NCI-H1092 (cell line): ENCODE results near the gene IST1.
"Not testable (repeated sequence)": the region's sequence is repeated elsewhere in the genome, so short reads cannot be mapped to it uniquely, and the experiment has no call there.

ENCODE experiments used
- DNase-seq: peaks from one replicate; lab custom pipeline; 2025; lab: John Stamatoyannopoulos, UW

The IST1 gene

DNA sequence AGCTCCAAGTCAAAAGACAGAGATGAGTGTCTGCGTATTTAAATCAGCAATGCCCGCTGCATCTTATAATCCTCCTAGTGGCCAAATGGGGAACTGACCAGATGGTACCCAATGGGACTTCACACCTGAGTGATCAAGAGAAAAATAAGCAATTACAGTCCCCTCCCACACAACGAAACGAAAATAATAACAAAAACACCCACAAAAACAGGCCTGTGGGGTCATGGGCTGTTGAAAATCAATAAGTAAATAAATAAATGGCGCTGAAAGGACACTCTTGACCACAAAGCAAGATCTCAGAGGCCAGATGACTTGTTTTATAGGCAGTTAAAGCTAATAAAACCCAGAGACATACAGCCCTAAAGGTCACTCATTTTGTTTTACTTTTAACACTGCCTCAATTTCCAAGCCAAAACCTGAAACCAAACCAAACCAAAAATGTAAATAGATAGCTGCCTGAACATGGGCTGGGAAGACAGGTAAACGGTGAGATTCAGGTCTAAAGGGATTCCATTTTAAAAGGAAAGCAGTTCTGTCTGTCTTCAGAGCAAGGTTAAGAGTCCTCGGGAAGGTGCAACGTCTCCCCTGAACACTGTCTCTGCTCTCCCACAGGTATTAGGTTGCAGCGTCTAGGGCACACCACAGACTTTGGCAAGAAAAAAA, 12.7 kb upstream of the IST1 start:
- DNase-seq = peak; percentile 79

DNA sequence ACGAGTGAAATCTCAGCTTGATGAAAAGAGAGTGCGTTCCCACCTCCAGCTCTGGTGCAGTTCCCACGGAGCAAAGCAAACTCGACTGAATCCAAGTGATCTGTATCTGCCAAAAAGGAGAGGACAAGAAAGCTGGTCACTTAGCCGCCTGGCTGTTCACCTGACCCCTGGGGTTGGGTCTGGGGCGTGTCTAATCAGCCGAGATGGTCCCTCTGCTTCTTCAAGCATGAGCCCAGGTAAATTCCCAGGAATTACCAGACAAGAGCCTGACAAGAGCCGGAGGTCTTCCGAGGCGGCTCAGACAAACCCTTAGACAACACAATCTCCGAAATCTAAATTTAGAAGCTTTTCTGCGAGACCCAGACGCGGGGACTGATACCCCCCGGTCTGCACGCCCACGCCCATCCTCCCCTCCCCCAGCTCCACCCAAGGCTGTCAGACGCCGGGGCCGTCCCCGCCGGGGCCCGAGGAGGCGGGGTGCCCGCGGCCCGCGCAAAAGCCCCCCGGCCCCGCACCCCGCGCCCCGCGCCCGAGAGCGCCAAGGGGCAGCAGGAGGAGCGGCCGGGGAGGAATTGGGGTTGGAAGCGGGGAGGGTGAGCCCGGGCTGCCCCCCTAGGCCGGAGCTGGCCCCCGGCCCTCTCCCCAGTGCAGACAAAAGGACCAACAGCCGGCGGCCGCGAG, 12.0 kb upstream of the IST1 start:
- DNase-seq = no peak

DNA sequence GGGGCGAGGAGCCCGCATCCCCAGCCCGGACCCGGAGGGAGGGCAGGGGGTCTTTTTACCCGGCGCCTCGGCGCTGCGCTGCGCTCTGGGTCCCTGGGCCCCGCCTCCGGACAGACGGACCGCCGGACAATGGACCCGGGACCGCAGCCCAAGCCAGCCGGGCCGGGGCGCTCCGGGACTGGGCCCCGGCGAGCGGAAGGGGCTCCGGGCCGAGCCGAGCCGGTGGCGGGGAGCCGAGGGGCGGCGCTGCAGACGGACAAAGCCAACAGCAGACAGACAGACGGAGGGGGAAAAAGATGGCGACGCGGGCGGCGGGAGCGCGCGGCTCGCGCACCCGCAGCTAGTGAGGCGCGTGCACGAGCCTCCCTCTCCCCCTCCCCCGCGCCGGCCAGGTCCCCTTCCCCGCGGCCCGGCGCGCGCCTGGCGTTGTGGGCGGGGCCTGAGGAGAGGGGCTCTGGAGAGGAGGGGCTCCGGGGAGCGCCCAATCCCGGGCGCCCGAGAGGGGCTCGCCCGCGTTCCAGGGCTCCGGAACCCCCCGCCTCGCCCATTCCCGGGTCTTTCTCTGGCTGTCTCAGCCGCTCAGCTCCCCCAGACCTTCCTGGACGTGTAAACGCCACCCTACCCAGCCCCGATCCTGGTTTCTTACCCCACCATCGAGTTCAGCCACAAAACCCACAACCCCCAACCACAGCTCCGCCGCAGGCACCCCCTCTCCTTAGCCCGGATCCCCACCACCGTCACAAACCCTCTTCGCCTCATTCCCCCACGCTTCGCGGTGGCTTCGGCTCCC, 11.3 kb upstream of the IST1 start, which contains the start of gene ZNF821:
Gene ZNF821 (minus strand): TSS at position 334 of the 790 bp plus-strand sequence. CDS start 4,236 bp downstream, outside the sequence.
- DNase-seq = peak; percentile 89

DNA sequence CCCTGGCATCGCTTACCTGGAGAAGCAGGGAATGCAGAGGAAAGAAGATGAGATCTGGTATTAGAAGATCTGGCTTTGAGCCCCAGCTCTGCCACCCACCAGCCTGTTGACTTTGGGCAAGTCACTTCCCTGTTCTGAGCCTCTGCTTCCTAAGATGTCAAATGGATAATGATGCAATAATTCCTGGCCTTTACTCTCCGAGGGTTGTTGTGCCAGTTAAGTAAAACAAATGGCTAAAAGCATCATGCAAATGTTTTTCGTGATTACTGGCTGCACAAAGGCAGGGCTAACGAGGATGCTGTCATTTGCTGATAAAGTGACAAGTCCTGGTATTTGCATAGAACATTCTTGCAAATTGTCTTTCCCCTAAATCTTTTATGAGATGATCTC, 10.1 kb upstream of the IST1 start:
- DNase-seq = no peak

DNA sequence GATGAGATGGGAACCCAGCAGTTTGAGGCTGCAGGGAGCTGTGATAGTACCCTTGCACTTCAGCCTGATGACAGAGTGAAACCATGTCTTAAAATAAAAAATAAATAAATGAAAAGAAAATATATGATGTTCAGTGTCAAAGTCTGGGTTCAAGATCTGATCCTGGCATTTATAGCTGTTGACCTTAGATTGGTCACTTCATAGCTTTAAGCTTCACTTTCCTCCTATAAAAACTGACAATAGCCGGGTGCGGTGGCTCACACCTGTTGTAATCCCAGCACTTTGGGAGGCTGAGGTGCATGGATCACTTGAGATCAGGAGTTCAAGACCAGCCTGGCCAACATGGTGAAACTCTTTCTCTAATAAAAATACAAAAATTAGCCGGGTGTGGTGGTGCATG, 6.2 kb upstream of the IST1 start:
- no peak for DNase-seq

DNA sequence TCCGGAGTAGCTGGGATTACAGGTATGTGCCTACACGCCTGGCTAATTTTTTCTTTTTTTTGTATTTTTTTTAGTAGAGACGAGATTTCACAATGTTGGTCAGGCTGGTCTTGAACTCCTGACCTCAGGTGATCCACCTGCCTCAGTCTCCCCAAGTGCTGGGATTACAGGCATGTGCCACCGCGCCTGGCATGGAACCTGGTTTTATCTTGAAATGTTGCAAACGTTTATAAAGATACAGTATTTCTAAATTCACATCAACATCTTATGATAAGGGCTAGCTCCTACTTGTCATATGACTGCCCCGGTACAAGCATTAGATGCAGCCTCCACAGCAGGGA, 1.5 kb upstream of the IST1 start:
- no peak for DNase-seq

DNA sequence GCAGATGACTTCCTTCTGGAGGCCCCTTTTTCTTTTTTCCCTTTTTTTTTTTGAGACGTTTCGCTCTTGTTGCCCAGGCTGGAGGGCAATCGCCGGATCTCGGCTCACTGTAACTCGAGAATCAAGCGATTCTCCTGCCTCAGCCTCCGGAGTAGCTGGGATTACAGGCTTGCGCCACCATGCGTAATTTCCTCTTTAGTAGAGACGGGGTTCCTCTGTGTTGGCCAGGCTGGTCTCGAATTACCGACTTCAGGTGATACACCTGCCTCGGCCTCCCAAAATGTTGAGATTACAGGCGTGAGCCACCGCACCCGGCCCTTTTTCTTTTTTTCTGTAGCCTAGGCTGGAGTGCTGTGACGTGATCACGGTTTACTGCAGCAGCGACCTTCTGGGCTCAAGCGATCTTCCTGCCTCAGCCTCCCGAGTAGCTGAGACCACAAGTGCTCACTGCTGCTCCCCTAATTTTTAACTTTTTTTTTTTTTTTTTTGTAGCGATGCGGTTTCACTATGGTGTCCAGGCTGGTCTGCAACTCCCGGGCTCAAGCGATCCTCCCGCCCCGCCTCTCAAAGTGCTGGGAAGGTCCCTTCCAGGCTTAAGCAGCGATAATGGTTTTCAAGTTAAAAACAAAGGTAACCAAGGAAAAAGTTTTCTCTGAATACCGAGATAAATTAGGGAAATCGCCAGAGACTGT, 956 bp upstream of the IST1 start:
- peak; percentile 25 for DNase-seq

DNA sequence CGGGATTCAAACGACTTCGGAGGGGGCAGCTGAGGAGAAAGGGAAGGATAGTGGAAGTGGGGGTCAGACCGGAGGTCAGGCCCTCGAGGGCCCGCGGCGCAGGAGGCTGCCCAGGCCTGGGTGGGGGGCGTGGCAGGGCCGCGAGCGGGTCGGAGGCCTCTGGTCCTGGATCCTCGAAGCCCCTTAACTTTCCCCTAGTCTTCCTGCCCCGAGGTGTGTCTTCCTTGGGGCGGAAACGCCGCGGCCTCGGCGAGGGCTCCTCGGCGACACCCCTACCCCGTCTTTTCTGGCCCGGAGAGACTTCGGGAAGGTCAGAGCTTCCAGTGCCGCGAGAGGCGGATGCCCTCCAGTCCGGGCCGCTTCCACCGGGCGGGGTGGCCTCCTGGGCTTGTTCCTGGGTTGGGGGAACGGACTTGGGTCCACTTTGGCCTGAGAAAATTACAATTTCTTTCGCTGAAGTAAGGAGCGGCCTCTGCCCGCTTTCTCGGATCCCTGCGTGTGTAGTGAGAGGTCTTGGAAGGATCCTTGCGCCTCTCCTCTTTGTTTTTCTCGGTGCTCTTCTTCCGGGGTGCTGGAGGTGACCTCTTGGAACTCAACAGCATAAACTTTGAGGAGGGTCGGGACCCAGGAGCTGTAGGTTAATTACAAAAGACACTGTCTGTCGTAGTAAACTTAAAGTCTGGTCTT, 491 bp downstream of the IST1 start:
- no peak for DNase-seq

DNA sequence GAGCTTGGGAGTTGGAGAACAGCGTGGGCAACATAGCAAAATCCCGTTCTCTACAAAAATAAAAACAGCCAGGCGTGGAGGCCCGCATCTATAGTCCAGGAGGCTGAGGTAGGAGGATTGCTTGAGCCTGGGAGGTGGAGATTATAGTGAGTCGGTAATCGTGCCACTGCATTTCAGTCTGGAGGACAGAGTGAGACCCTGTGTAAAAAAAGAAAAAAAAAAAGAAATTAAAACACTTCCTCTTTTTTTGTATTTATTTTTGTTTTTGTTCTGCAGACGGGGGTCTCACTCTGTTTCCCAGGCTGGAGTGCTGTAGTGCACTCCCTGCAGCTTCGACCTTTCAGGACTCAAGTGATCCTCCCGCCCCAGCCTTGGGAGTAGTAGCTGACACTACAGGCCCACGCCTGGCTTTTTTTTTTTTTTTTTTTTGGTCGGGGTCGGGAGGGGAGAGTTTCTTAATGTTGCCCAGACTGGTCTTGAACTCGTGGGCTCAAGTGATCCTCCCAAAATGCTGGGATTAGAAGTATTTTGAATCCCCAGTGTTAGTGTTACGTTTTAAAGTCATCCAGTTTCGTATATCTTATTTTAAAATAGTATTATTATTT, 1.5 kb downstream of the IST1 start:
- DNase-seq = no peak

DNA sequence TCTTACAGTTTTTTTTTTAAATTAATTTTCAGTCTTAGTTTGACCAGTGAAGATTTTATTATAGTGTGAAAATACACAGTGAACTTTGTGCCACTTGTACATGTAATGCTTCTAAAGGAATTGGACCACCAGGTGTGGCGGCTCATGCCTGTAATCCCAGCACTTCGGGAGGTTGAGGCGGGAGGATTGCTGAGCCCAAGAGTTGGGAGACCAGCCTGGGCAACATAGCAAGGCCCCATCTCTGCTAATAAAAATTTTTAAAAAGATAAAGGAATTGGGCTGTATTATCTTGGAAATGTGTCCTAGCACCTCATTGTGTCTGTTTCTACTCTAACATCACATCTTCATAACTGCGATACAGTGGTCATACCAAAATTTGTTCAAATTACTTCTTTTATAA, 3.8 kb downstream of the IST1 start:
- DNase-seq = no peak

DNA sequence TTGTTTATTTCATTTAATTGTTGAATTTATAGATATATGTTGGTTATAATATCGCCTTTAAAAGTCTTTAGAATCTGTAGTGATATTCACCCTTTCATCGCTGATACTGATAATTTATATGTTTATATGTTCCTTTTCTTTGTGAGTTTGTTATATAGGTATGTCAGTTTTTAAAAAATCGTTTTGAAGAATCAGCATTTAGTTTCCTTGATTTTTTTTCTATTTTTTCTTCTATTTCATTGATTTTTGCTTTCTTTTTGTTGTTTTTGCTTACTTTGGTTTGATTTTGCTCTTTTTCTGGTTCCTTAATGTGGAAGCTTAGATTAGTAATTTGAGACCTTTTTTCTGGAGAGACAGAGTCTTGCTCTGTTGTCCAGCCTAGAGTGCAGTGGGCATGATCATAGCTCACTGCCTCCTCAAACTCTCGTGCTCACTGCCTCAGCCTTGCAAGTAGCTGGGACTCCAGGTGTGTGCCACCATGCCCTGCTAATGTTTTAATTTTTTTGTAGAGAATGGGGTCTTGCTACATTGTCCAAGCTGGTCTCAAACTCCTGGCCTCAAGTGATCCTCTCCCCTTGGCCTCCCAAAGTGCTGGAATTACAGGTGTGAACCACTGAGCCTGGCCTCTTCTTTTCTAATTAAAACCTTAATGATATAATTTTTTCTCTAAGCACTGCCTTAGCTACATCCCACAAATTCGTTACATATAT, 7.5 kb downstream of the IST1 start:
- DNase-seq = no peak

DNA sequence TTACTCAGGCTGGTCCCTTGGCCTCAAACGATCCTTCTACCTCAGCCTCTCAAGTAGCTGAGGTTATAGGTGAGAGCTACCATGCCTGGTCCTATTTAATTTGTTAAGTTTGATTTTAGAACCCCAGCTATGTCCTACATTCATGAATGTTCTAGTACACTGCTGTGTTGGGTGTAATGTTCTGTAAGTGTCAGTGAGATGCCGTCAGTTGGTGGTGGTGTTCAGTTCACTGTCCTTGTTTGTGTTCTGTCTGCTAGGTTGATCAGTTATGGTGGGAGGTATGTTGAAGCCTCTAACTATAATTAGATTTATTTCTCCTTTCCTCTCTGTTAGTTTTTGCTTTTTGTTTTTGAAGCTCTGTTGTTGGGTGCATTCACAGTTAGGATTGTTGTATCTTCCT, 8.3 kb downstream of the IST1 start:
- no peak for DNase-seq

DNA sequence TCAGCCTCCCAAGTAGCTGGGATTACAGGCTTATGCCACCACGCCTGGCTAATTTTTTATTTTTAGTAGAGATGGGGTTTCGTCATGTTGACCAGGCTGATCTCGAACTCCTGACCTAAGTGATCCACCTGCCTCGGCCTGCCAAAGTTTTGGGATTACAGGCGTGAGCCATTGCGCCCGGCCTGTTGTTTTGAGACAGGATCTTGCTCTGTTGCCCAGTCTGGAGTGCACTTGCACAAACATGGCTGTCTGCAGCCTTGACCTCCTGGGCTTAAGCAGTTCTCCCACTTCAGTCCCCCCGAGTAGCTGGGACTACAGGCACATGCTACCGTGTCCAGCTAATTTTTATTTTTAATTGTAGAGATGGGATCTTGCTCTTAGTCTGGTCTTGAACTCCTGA, 8.9 kb downstream of the IST1 start:
- no peak for DNase-seq

DNA sequence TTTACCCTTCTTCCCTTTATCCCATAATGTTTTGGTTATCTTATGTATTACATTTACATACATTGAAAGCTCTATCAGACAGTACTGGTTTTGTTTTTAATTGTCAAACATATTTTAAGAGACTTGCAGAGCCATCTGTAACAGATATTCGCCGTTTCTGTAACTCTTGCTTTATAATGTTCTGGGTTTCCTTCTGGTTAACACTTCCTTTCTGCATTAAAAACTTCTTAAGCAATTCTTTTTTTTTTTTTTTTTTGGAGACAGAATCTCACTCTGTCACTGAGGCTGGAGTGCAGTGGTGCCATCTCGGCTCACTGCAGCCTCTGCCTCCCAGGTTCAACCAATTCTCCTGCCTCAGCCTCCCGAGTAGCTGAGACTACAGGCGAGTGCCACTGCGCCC, 10.4 kb downstream of the IST1 start:
- DNase-seq = not testable (repeated sequence)

DNA sequence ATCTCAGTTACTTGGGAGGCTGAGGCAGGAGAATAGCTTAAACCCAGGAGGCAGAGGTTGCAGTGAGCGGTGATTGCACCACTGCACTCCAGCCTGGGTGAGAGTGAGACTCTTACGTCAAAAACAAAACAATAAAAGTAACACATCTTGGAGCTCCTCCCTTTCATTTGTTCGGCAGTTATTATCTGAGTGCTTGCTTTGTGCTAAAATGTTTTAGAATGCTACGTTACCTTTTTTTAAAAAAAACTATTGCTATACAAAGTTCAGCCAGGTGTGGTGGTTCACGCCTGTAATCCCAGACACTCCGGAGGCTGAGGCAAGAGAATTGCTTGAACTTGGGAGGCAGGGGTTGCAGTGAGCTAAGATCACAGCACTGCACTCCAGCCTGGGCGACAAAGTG, 15.8 kb downstream of the IST1 start:
- DNase-seq = no peak

DNA sequence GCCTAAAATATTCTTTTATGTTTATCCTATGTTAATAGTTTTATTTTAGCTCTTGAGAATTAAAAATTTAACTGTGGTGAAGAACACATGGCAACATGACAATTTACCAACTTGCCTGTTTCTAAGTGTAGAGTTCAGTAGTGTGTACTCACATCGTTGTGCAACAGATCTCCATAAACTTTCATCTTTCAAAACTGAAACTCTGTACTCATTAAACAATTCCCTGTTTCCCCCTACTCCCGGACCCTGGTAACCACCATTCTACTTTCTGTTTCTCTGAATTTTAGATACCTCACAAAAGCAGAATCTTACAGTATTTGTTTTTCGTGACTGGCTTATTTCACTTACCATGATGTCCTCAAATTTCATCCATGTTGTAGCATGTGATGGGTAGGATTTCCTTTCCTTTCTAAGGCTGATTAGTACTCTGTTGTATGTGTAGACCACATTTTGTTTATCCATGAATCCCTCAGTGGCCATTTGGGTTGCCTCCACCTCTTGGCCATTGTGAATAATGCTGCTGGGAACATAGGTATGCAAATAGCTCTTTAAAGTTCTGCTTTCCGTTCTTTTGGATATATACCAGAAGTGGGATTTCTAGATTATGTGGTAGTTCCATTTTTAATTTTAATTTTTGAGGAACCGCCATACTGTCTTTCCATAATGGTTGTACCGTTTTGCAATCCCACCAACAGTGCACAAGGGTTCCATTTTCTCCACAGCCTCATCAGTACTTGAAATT, 17.4 kb downstream of the IST1 start:
- DNase-seq = no peak

DNA sequence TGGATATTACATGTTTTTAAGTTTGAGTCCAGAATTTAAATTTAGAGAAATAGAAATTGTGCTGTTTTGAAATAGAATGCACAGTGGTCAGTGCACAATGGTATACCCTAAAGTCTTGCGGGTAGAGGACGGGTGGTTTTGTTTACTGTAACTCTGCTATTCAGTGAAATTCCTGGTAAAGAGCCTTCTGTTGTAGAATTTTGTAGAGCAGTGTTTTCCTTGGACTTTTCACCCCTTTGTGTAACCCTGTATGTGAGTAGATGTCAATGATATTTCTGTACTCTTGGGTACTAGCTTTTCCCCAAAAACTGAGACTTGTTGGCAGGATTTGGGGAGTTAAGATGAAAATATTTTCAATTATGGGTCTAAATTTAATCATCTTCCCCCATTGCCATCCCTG, 19.5 kb downstream of the IST1 start:
- DNase-seq = no peak

DNA sequence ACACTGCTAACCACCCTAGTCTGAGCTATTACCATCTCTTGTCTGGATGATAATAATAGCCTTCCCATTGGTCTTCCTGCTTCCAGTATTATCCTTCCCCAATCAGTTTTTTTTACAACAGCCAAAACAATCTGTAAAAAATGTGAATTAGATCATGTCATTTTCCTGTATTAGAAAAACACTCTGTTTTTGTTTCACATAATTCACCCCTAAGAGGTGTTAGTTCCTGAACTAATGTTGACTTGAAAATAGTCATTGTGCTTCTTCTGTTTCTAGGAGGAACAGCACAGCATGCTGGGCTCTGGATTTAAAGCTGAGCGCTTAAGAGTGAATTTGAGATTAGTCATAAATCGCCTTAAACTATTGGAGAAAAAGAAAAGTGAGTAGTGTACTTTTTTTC, 20.0 kb downstream of the IST1 start:
- no peak for DNase-seq

DNA sequence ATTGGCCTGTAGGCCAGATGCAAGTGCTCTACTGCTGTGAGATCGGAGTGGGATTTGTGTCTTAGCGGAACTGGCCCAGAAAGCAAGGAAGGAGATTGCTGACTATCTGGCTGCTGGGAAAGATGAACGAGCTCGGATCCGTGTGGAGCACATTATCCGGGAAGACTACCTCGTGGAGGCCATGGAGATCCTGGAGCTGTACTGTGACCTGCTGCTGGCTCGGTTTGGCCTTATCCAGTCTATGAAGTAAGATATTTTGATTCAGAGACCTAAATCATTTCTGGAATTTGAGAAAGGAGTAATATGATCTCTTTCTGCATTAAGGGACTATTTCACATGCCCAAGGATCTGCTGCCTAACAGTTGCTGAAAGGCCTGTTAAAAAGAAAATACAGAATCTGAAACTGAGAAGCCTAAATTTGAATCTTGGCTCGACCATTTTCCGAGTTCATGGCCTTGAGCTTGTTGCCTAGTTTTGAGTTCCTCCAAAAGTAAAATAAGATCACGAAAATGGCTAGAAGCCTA, 21.1 kb downstream of the IST1 start:
- no peak for DNase-seq

DNA sequence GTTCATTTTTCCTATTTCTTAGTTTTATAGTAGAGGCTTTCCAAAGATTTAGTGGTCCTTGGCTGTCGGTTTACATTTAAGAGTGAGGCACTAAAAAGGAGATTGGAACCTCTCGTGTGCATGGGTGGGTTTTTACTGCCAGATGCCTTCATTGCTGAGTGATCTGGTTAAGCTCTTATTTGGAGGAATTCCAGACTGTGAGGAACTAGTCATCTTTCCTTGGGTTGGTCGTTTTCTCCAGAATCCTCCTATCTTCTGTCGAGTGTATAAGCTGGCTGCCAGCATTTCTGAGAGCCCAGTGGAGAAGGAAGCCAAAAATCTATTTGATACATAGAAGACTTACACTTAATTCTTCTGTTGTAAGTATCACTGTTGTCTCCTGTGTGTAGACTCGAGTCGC, 22.6 kb downstream of the IST1 start:
- DNase-seq = no peak
